Fibroblast of the aortic adventitia (primary cell): Measurements from ENCODE around the gene ZNF91. TPM values are rescaled to one million over a fixed set of nuclear protein-coding genes. Genes with fewer than 3 reads are reported as not detected.

ENCODE experiments used
- DNase-seq: peaks from one replicate; pipeline ENCODE4 v3.0.0-alpha.2; 2010; ENCODE audit warnings: low read depth
- H3K4me3 ChIP-seq: 2 replicates; pipeline ENCODE4 v1.5.1; 2011; ENCODE audit warnings: low read depth, mild to moderate bottlenecking, control low read depth, low read length, moderate library complexity
- CTCF ChIP-seq: IDR thresholded peaks from 2 replicates; pipeline ENCODE4 v1.5.1; 2011; ENCODE audit warnings: mild to moderate bottlenecking, low read length, control low read depth, inconsistent platforms; ENCODE audit not compliant: insufficient read depth
- total RNA-seq: library from RNA; depleted of rRNA; stranded (reverse); fragments of >200 nt; gene quantifications from 2 replicates; pipeline ENCODE4 v1.2.3, GENCODE V29; 2012; ENCODE audit warnings: low replicate concordance

The ZNF91 gene
- total RNA-seq, 1 donor = 16.3 TPM

GRCh38 chr19:23406721-23407120 lies 11.4 kb upstream of the ZNF91 start:
- H3K4me3 ChIP-seq = no peak overlapping the region
- no peak for DNase-seq
- no peak for TF ChIP-seq CTCF

GRCh38 chr19:23406091-23406490 lies 10.8 kb upstream of the ZNF91 start:
- TF ChIP-seq CTCF = no peak
- H3K4me3 ChIP-seq = no peak overlapping the region
- DNase-seq = no peak

- no peak for DNase-seq
- TF ChIP-seq CTCF = no peak
Observed at GRCh38 chr19:23404676-23405075, 9.4 kb upstream of the ZNF91 start.

GRCh38 chr19:23403581-23404324 lies 8.5 kb upstream of the ZNF91 start:
- no peak for TF ChIP-seq CTCF
- DNase-seq = no peak
- H3K4me3 ChIP-seq = no peak overlapping the region

More at GRCh38 chr19:23404676-23405075, 9.4 kb upstream of the ZNF91 start:
- H3K4me3 ChIP-seq = no peak overlapping the region

GRCh38 chr19:23403052-23403451 lies 7.8 kb upstream of the ZNF91 start:
- no peak for TF ChIP-seq CTCF
- DNase-seq = no peak
- H3K4me3 ChIP-seq = no peak overlapping the region

- no peak for TF ChIP-seq CTCF
- no peak for DNase-seq
- no peak overlapping the region for H3K4me3 ChIP-seq
Observed at GRCh38 chr19:23402388-23402787, 7.1 kb upstream of the ZNF91 start.
